GM04503 (cell line): Measurements from ENCODE around the gene RUNX2.

Source experiments
- DNase-seq: peaks from one replicate; pipeline ENCODE4 v3.0.0-alpha.2; 2012; ENCODE audit warnings: low read depth

The RUNX2 gene

DNA sequence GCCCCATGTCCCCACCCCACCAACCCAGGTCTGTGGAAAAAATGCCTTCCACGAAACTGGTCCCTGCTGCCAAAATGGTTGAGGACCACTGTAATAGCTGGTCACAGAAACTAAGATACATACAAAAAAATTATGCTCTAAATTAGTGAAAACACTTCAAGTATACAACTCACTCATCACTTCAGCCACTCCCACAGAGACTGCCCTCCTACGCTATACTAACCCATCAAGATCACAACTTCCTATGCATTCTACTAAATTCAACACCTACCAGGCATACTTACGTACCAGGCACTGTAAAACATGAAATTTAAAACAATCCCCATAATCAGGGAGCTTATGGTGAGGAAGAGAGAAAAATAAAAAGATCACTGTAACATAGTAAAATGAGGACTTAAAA is 22.9 kb downstream of the RUNX2 start:
- no peak for DNase-seq

DNA sequence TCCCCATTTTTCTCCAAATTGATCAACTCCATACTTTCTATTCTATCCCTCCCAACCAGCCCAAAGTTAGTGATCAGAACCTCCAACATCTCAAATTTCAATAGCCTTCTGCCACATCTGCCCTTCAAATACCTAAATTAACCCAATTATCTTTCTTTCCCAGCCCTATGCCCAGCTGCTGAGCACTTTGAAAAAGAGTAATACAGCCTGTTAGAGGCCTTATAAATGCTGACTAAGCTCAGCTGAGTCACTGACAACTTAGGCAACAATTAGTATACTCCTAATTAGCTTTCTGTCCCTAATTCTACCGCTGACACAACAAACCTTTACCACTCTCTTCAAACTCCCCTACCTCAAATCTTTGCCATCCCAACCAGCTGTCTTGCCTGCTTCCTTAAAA is 23.5 kb downstream of the RUNX2 start:
- DNase-seq: no peak

DNA sequence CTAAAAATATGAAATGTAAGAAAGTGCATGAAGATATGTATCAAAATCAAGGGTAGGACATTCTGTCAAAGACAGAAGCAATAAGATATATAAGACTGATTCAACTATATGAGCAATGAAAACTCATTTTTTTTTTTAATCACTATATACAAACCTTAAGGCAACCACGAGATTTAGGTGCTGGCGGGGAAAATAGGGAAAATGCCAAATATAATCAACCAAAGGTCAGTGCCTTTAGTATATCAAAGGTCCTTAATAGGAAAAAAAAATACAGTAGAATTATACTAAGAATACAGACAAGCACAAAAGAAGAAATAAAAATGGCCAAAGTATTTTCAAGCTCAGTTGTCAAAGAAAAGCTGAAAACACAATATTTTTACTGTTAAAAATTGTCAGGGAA is 25.5 kb downstream of the RUNX2 start:
- no peak for DNase-seq

DNA sequence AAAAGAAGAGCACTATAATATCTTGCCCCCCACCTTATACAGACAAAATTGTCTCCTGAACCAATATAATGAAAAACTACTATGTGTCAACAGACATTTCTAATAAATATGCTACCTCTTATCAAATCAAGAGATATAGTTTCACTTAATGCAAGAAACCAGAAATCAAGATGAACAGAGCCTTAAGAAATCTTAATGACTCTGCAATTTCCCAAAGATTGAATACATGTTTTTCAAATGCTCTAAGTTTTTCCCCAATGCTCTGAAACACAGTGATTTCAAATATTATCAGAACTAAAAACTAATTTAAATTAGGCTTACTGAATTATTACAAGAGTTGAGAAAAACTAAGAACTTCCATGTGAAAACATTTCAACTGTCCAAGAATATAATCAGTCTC is 36.3 kb downstream of the RUNX2 start:
- DNase-seq: no peak

DNA sequence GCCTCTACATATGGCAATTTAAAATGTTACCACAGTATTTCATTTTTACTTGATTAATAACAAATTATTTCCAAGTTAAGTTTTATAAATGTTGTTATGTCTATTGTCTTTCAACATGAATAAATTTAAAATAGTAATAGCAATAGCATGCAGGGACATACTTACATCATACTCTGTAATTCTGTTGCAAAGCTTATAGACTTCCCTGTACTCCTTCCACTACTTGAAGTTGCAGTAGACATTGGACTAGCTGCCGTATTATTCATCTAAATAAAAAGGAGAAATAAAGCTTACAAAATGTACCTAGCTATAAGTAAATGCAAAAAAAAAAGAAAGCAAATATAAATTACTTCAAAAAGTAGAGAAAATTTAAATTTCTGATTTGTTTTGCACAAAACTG is 36.9 kb downstream of the RUNX2 start:
- no peak for DNase-seq

DNA sequence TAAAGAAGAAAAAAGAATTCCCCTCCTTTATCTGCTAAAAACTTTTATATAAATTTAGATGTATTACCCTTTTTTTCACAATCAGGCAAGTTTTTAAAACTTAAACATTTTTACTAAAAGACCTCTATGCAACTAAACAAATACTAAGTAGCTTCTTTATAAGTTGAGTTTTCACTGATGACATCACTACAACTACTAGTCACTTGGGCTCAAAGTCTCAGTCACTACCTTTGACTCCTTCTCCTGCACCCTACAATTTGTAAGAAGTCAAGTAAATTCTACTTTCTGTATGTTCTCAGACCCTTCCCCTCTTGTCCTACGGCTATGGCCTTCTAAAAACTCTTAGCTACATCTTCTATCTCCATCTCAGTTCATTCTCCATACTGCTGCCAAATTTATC is 38.4 kb downstream of the RUNX2 start:
- no peak for DNase-seq

DNA sequence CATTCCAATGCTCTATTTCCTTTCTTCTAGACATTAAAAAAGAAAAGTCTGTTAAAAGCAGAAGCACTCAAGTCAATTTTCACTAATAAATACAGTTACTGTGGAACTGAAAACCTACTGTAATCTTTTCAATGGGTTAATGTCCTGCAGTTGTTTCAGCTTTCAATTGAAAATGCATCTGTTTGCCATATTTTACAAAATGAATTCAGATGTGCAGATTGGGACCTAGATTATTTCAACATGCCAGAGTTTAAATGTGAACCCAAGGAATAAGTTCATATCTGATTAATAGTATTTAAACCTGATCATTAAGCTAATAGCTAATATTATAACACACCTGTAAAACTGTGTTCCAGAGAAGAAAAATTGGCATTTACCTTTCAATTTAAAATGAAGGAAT is 39.9 kb downstream of the RUNX2 start:
- DNase-seq: no peak

DNA sequence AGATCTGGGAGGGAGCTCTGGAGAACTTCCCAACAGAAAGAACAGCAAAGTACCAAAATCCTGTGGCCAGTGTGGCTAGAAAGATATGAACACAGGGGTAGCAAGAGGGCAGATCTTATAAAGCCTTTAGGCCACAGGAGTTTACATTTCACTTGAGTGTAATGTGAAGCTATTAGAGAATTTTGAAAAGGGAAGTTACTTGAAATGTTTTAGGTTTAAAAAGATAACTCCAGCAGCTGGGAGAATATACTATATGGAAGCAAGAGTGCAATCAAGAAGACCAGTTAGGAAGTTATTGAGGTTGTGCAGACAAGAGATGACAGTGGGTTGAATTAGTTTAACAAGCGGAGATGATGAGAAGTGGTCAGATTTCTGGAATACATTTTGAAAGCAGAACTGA is 41.7 kb downstream of the RUNX2 start:
- no peak for DNase-seq

DNA sequence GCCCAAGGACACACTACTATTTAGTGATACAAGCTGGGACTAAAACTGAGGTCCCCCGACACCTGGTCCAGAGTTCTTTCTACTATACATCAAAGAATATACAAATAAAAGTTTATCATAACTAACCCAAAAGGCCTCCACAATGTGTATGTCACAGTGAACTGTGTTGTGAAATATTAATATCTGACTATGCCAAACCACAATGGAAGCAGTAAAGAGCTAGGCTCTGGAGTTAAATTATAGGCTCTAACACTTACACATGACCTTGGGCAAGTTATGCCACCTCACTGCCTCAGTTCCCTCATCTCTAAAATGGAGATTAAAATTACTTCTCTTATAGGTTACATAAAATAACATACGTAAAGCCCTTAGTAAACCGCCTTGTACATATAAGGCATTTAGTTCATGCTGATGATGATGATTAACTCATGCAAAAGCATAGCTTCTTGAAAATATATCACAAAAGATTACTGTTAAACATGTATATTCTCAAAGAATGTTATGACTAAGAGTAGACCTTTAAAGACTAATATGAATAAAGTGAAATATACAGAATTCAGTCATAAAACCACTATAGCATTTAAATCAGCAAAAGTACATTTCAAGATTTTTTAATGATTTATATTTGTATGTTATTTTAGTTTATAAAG is 43.9 kb downstream of the RUNX2 start:
- no peak for DNase-seq

DNA sequence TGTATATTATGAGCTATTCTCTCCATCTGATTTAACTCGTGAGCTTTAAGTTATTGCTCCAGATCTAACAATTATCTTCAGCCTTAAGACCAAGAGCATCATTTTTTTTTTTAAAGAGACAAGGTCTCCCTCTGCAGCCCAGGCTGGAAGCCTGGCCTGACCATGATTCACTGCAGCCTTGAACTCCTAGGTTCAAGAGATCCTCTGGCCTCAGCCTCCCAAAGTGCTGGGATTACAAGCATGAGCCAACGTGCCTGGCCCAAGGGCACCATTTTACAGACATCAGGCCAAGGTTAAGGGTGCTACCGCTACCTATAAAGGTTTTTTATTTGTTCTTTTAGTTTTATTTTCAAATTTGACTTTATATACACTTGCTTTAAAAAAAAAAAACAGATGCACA is 47.3 kb downstream of the RUNX2 start:
- DNase-seq: no peak

DNA sequence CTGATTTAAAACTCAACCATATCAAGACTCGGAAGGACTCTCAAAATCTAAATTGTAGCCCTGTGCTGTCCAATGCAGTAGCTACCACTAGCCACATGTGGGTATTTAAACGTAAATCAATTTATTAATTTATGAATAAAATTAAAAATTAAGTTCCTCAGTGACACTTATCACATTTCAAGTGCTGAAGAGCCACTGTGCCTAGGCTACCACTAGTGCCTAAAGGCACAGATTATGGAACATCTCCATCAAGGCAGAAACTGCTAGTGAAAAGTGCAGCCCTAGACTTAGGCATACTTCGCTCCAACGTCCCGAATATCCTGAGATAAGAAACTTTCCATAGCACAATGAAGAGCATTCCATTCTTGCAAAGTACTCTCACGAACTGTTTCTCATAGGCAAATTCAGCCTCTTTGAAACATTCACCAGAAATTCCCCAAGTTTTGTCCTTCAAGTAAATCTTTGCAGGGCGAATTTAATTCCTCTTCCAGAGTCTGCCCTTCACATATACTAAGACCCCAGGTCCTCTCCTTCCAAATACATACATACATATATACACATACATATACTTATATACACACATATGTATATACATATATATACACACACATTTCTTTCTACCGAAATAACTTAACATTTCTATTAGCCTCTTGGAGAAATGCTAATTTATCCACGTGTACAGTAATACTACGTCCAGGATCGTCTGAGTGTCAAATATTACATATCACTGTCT is 48.3 kb downstream of the RUNX2 start:
- DNase-seq: no peak

DNA sequence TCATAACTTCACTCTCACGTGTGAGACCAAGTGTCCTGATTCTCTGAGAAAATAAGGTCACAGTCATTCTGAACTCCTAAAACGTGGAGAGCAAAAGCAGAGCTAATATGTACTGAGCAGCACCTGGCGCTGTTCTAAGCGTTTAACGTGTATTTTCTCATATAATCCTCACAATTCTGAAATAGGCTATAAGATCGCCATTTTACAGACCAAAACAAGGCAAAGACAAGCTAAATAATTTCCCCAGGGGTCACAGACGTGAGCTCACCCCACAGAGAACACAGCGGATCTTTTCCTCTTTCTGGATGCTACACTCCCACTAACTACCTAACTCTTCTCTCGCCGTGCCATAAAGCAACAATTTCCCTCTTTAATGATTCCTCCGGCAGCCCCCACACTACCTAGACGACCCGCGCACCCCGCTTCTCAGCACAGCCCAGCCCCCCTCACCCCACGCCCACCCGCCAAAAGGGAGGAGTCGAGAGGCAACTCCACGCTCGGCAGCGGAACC is 49.0 kb downstream of the RUNX2 start:
- no peak for DNase-seq

DNA sequence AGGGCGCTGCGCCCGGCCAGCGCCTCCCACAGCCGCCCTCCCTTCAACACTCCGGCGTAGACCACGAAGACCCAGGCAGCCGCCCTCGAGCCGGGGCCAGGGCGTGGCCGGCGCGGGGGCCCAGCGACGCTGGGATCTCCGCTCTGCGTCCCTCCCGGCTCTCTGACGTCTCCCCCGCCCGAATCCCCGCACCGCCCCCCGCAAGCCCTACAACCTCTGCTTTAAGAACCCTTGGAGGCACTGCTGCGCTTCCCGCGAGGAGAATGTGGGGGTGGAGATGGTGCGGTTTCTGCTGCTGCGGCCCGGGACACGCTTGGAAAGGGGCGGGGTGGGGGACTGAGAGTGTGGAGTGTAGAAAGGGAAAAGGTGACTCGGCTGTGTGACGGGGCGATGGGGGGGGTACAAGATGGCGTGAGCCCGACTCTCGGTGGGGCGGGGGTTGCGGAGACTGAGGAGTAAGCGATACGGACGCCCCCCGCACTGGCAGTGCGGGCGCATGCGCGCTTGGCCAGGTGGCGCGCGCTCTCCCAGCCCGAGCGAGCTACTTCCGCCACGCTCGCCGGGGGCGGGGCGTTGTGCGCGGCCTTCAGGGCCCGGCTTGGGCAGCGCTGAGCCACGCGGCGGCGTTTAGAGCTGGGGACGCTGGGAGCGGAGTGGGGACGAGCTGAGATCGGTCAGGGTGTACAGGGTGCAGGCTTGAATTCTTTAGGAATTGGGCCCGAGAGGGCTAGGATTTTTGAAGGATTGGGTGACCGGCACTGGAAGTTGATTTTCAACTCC is 49.6 kb downstream of the RUNX2 start, which contains the start of gene SUPT3H:
Gene SUPT3H, minus strand, starts transcription at position 381 of the 780 bp plus-strand sequence.
- peak; percentile 51 for DNase-seq

DNA sequence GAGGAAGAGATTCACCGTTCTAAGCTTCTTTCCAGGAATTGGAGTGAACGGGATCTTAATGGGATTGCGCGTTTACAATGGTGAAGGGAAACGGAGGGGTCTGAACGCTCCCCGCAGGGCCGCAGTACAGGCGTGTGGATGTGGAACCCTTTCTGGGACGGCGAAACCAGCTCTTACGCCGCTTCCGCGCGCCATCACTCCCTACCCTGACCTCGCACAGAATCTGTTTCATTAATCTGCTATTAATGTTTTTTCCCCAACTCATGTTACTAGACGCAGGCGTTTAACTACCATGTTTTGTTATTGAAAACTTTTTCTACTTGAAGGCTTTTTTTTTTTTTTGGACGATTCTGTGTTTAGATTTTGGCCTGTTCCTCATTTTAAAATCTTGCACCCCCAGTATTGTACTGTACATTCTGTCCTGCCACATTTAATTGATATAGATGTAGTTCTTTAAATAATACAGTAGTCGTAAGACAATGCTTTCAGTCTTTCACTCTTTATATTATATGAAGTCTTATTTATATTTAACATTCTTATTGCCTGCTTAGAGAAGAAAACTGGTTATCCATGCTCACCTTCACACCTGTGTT is 50.3 kb downstream of the RUNX2 start:
- no peak for DNase-seq

DNA sequence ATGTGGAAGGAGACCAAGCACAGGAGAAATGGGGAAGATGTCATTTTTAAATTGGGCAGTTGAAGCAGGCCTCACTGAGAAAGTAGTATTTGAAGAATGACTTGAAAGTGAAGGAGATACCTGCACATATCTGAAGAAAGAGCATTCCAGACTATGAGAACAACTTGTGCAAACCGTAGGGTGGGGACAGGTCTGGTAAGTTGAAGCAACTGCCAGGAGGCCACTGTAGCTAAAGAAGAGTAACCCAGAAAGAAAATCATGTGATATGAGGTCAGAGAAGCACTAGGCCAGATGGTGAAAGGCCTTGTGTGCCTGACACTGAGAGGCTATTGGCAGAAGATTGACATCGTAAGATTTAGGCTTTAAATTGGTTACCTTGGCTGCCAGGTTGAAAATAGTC is 54.3 kb downstream of the RUNX2 start:
- DNase-seq: no peak

DNA sequence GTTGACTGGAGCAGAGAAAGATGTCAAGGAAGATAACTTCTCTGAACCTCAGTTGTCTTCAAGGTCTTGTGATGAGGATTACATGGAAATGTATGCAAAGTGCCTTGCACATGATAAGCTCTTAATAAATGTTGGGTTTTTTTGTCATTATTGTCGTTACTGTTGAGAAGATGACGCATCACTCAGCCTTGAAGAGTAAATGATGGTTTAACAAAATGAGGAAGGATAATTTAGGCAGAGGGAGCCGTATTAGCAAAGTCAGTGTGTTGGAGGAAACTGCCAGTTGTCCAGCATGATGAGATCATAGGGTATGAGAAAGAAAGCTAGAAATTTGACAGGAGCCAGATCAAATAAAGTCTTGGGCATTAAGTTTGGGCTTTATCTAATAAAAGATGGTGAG is 58.4 kb downstream of the RUNX2 start:
- DNase-seq: no peak

DNA sequence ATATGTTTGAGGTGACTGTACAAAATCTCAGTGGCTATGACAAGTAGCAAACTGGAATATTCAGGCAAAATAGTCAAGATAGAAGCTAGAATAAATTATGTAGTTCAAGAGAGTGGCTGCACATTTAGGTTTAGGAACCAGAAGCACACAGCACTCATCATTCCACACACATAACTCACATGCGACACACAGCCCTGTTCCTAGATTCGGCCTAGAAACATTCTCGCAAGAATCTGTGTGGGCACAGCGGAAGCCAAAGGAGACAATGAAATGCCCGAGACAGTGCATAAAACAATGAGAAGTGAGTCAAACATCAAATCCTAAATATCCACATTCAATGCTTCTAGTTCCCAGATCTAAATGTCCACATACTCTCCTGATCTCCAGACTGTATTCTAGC is 59.1 kb downstream of the RUNX2 start:
- no peak for DNase-seq

DNA sequence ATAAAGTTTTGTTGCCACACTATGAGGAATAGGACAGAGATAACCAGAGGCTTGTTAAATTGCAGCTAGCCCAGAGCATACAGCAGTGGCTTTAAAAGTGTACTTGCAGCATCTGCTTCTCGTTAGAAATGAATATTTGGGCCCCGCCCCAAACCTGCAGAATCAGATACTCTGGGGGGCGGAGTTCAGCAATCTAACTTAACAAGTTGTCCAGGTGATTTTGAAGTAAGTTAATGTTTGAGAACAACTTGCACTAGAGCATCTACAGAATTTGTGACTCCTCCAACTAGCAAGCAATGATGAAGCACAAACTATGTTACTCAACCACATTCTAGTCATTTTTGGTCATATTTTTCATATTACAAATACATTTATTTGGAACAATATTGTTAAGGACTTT is 60.2 kb downstream of the RUNX2 start:
- DNase-seq: no peak

DNA sequence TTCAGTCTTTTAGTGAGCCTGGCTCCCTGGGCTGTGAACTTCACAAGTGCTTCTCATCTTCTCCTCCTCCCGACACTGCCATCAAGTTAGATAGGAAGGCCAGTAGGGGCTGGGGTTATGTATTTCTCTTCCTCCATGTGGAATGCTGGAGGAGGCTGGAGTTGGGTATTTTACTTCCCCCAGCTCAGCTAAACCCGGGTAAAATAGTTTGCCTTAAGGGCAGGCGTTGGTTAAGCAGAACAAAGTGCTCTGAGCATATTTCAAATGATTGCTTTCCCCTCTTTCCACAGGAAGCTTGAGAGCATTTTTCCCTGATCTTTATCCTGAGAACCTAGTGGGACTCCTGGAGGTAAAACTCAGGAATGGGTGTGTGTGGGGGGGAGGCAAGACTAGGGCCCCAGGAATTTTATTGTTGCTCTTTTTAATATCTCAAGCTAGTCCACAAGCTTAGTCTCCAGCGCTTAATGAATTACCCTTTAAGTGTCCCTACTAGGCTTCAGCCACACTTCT is 66.5 kb downstream of the RUNX2 start:
- DNase-seq: no peak

DNA sequence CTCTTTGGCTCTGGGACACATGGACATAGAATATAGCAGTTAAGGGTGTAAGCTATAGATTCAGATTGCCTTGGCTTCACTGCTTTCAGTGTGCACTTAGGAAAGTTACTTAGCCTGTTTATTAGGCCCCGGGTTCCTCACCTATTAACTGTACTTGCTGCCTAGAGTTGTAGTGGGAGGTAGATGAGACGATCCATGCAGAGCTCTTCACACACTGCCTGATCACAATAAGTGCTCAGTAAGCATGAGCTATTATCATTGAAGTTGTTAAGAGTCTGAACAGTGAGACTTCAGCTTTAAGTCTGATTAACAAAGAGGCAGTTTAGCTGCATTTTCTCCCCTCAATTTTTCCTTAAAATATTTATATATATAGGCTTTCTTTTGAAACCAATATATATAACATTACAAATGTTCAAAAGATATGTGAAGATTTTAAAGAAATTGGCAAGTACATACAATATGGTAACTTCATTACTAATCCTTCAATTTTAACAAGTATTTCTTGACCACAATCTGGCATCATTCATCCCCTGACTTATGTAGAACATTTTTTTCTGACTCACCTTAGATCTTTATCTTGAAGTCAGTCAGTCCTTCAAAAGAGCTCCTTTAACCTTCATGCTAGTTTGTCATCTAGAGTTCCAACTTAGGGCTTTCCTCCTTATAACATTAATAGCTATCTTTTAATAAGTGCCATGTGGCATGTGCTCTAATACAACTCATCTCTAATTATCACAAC is 70.1 kb downstream of the RUNX2 start:
- DNase-seq: no peak

DNA sequence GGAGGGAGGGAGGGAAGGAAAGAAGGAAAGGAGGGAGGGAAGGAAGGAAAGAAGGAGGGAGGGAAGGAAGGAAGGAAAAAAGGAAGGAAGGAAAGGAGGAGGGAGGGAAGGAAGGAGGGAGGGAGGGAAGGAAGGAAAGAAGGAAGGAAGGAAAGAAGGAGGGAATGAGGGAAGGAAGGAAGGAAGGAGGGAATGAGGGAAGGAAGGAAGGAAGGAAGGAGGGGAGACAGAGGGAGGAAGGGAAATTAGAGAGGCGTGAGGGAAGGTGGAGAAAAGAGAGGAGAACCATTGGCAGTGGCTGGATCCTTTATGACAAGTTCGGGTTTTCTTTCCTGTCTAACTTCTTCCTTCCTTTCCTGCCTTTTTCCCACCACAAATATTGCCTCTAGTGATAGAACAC is 71.9 kb downstream of the RUNX2 start:
- no peak for DNase-seq

DNA sequence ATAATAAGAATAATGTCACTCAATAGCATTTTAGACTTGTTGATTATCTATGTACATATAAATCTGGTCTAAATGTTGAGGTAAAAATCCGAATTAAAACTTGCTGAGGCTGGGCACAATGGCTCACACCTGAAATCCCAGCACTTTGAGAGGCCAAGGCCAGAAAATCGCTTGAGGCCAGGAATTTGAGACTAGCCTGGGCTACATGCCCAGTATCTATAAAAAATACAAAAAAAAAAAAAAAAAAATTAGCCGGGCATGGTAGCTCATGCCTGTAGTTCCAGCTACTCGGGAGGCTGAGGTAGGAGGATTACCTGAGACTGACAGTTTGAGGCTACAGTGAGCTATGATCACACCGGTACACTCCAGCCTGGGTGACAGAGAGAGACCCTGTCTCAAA is 83.8 kb downstream of the RUNX2 start:
- DNase-seq: no peak
